ENCODE measurements around the gene ABCC1. TPM values are rescaled to one million over a fixed set of nuclear protein-coding genes. Genes with fewer than 3 reads are reported as not detected.
"Not testable (repeated sequence)": the region's sequence is repeated elsewhere in the genome, so short reads cannot be mapped to it uniquely, and the experiment has no call there.

Gene ABCC1
- total RNA-seq: 95.7 and 99.4 TPM in 2 replicates

DNA sequence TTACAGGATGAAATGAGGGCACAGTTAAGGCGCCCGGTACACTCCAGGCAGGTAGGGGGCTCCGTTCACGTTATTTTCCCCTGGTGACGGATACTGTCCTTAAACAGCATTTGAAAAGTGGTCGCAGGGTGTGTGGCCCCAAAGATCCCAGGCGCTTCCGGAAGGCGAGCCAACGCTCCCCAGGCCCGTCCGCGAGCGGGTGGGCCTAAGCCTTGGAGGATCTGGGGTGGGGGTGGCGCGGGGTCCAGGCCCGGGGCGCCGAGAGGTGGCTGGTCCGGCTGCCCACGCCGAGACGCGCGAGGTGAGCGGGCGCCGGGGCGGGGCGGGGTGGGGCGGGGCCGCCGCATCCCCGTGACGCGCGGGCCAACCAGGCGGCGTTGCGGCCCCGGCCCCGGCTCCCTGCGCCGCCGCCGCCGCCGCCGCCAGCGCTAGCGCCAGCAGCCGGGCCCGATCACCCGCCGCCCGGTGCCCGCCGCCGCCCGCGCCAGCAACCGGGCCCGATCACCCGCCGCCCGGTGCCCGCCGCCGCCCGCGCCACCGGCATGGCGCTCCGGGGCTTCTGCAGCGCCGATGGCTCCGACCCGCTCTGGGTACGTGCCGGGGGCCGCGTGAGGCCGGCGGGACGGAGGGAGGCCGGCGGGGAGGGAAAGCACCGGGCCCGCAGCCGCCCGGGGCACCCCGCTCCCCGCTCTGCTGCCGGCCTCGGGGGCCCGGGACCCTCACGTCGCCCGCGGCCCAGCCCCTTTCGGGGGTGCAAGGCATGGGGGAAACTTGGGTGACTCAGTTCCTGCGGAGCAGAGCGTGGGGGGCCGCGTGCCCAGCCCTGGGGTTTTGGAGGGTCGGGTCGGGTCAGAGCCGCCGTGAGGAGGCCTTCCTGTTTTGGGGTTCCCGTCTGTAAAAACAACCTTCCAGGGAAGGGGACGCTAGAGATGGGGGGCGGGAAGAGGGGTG lies at the start of gene ABCC1:
Gene ABCC1, plus strand, starts transcription at position 407 of the 951 bp plus-strand sequence. Its CDS starts 136 bp downstream, at position 543.
- H3K4me1 Mint-ChIP-seq (ENCODE audit: low read depth): peaks cover 37% of the 10 kb centered on the region
- intact Hi-C loops (cut with micrococcal nuclease): loop anchor here (1.0 to 10.0 kb wide), 5 partner anchors 12 to 78 kb away; partner anchors contain the start of gene CEP20
- DNase-seq (ENCODE audit: low spot score): peak; percentile 36
- peak within 1 kb of the TSS; percentile 100 for H3K27ac Mint-ChIP-seq
- peaks cover 36% of the 10 kb centered on the region for H3K36me3 Mint-ChIP-seq (ENCODE audit: low read depth)
- peak within 1 kb of the TSS; percentile 99 for H3K4me3 Mint-ChIP-seq (ENCODE audit: low read depth)
- no peaks in the 10 kb centered on the region for H3K27me3 Mint-ChIP-seq (ENCODE audit: low read depth)
- H3K9me3 Mint-ChIP-seq: no peaks in the 10 kb centered on the region

DNA sequence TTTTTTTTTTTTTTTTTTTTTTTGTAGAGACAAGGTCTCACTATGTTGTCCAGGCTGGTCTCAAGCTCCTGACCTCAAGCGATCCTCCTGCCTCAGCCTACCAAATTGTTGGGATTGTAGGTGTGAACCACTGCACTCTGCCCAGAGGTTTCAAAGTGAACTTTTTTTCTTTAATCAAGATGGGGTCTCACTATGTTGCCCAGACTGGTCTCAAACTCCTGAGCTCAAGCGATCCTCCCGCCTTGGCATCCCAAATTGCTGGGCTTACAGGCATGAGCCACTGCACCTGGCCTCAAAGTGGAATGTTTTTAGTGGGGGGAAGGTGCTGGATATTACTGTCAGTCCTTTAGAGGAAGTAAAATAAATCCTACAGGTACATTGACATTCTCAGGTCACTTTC lies 49.1 kb upstream of the ABCC1 start:
- no peaks in the 10 kb centered on the region for H3K9me3 Mint-ChIP-seq
- DNase-seq (ENCODE audit: low spot score): no peak
- no peaks in the 10 kb centered on the region for H3K27me3 Mint-ChIP-seq (ENCODE audit: low read depth)
- H3K36me3 Mint-ChIP-seq (ENCODE audit: low read depth): no peaks in the 10 kb centered on the region
- no peak overlapping the region for H3K27ac Mint-ChIP-seq
- no peak overlapping the region for H3K4me3 Mint-ChIP-seq (ENCODE audit: low read depth)
- intact Hi-C loops (cut with micrococcal nuclease): no loop called here
- H3K4me1 Mint-ChIP-seq (ENCODE audit: low read depth): peaks cover 32% of the 10 kb centered on the region

DNA sequence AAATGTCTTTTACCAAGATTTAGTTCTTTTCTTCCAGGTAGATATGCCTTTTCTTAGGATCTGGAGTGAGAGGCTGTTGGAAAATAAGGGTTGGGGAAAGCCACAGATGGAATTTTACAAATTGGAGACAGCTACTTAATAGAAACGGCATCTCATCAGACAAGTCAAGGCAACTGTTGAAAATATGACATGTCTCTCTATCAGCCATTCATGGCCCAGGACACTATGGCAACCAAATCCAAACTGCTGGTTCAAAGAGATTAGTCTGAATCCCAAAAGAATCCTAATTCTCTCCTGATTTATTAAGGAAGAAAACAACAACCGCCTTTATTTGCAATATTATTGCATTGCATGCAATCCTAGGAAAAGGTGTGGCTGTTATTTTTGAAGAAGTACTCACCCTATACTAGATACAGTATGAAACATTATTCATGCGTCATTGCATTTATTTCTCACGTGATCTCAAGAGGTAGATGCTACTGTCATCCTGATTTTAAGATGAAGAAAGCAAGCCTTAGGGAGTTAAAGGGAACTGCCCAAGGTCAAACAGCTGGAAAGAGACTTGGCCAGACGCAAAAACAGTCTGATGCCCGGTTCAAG lies 48.4 kb upstream of the ABCC1 start:
- Mint-ChIP-seq H3K4me3 (ENCODE audit: low read depth) (no peak overlapping the region), H3K27ac (no peak overlapping the region), H3K9me3 (no peaks in the 10 kb centered on the region), H3K36me3 (ENCODE audit: low read depth) (no peaks in the 10 kb centered on the region), H3K27me3 (ENCODE audit: low read depth) (no peaks in the 10 kb centered on the region), H3K4me1 (ENCODE audit: low read depth) (peaks cover 32% of the 10 kb centered on the region)
- intact Hi-C loops (cut with micrococcal nuclease): no loop called here
- DNase-seq (ENCODE audit: low spot score): no peak

DNA sequence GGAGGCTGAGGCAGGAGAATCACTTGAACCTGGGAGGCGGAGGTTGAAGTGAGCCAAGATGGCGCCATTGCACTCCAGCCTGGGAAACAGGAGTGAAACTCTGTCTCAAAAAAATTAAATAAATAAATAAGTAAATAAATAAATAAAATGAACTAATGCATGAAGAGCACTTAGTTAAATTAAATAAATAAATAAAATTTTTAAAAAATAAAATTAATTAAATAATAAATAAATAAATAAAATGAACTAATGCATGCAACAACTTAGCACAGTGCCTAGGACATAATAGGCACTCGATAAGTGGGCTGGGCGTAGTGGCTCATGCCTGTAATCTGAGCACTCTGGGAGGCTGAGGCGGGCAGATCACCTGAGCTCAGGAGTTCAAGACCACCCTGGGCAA lies 45.5 kb upstream of the ABCC1 start:
- intact Hi-C loops (cut with micrococcal nuclease): no loop called here
- H3K36me3 Mint-ChIP-seq (ENCODE audit: low read depth): no peaks in the 10 kb centered on the region
- no peak overlapping the region for H3K27ac Mint-ChIP-seq
- H3K9me3 Mint-ChIP-seq: no peaks in the 10 kb centered on the region
- no peak overlapping the region for H3K4me3 Mint-ChIP-seq (ENCODE audit: low read depth)
- H3K4me1 Mint-ChIP-seq (ENCODE audit: low read depth): peaks cover 17% of the 10 kb centered on the region
- H3K27me3 Mint-ChIP-seq (ENCODE audit: low read depth): no peaks in the 10 kb centered on the region
- no peak for DNase-seq (ENCODE audit: low spot score)

DNA sequence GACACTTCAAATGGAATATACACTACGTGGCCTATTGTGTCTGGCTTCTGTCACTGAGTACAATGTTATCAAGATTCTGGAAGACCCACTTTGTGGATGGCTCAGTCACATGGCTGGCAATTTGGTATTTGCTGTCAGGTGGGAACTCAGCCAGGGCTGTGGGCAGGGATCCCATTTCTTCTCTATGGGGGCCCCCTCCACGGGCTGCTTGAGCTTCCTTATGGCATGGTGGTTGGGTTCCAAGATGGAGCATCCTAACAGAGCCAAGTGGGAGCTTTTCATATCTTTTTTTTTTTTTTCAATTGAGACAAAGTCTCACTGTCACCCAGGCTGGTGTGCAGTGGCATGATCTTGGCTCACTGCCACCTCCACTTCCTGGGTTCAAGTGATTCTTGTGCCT lies 43.0 kb upstream of the ABCC1 start:
- Mint-ChIP-seq H3K36me3 (ENCODE audit: low read depth) (no peaks in the 10 kb centered on the region), H3K4me1 (ENCODE audit: low read depth) (peaks cover 11% of the 10 kb centered on the region), H3K9me3 (no peaks in the 10 kb centered on the region), H3K27me3 (ENCODE audit: low read depth) (no peaks in the 10 kb centered on the region), H3K27ac (no peak overlapping the region), H3K4me3 (ENCODE audit: low read depth) (no peak overlapping the region)
- intact Hi-C loops (cut with micrococcal nuclease): no loop called here
- no peak for DNase-seq (ENCODE audit: low spot score)

DNA sequence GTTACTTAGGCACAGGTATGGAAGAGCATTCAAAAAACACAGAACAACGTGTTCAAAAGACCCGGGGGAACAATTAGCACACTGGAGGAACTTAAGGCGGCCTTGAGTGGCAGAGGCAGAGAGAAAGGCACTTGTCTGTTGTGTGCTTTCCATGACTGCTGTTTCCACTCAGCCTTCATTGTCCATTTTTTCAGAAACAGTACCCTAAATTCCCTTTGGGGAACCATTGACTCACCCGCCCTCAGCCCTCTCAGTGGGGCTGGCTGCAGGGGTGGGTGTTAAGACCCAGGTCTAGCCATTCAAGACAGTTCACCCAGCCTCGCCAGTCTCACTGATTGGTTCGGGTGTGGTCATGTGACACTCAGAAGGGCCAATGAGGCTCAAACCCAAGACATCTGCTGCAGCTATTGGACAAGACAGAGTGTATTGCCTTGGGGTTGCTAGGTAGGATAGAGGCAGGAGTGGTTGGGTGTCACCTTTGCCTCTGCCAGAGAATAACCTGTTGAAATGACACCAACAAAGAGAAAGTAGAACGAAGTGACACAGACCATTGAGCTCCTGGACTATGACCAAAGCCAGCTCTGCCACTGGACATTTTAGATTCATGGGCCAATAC lies 41.4 kb upstream of the ABCC1 start:
- Mint-ChIP-seq H3K4me1 (ENCODE audit: low read depth) (peaks cover 17% of the 10 kb centered on the region), H3K4me3 (ENCODE audit: low read depth) (no peak overlapping the region), H3K9me3 (no peaks in the 10 kb centered on the region), H3K27ac (no peak overlapping the region), H3K36me3 (ENCODE audit: low read depth) (no peaks in the 10 kb centered on the region), H3K27me3 (ENCODE audit: low read depth) (no peaks in the 10 kb centered on the region)
- peak; percentile 24 for DNase-seq (ENCODE audit: low spot score)
- intact Hi-C loops (cut with micrococcal nuclease): no loop called here

DNA sequence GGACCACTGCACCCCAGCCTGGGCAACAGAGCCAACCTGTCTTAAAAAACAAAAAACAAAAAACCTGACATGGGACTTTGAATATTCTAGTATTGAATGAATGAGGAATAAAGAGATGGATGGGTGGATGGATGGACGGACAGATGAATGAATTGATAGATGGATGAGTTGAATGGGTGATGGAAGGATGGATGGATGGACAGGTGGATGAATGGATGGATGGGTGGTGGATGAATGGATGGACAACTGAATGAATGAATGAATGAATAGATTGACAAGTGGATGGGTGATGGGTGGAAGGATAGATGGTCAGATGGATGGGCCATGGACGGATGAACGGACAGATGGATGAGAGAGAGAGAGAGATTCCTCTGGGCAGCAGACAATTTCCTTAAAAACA lies 38.2 kb upstream of the ABCC1 start:
- Mint-ChIP-seq H3K36me3 (ENCODE audit: low read depth) (no peaks in the 10 kb centered on the region), H3K27ac (peak overlapping the region; percentile 48), H3K4me1 (ENCODE audit: low read depth) (peaks cover 21% of the 10 kb centered on the region), H3K9me3 (no peaks in the 10 kb centered on the region), H3K4me3 (ENCODE audit: low read depth) (no peak overlapping the region), H3K27me3 (ENCODE audit: low read depth) (no peaks in the 10 kb centered on the region)
- intact Hi-C loops (cut with micrococcal nuclease): no loop called here
- no peak for DNase-seq (ENCODE audit: low spot score)

DNA sequence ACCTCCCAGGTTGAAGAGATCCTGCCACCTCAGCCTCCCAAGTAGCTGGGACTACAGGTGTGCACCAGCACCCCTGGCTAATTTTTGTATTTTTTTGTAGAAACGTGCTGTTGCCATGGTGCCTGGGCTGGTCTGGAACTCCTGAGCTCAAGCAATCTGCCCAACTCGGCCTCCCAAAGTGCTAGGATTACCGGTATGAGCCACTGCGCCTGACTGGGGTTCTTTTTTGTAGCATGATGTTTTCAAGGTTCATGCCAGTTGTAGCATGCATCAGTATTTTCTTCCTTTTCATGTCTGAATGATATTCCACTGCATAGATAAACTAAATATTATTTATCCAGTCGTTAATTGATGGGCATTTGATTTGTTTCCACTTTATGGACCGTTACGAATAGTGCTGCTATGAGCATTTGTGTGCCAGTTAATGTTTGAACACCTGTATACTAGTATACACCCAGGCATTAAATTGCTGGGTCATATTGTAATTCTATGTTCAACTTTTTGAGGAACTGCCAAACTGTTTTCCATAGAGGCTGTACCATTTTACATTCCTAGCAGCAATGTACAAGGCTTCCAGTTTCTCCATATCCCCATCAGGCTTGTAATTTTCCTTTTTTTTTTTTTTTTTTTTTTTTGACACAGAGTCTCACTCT lies 36.2 kb upstream of the ABCC1 start:
- peak overlapping the region; percentile 64 for H3K4me3 Mint-ChIP-seq (ENCODE audit: low read depth)
- peaks cover 15% of the 10 kb centered on the region for H3K4me1 Mint-ChIP-seq (ENCODE audit: low read depth)
- no peak for DNase-seq (ENCODE audit: low spot score)
- H3K27ac Mint-ChIP-seq: peak overlapping the region; percentile 67
- no peaks in the 10 kb centered on the region for H3K27me3 Mint-ChIP-seq (ENCODE audit: low read depth)
- no peaks in the 10 kb centered on the region for H3K36me3 Mint-ChIP-seq (ENCODE audit: low read depth)
- H3K9me3 Mint-ChIP-seq: no peaks in the 10 kb centered on the region
- intact Hi-C loops (cut with micrococcal nuclease): no loop called here

DNA sequence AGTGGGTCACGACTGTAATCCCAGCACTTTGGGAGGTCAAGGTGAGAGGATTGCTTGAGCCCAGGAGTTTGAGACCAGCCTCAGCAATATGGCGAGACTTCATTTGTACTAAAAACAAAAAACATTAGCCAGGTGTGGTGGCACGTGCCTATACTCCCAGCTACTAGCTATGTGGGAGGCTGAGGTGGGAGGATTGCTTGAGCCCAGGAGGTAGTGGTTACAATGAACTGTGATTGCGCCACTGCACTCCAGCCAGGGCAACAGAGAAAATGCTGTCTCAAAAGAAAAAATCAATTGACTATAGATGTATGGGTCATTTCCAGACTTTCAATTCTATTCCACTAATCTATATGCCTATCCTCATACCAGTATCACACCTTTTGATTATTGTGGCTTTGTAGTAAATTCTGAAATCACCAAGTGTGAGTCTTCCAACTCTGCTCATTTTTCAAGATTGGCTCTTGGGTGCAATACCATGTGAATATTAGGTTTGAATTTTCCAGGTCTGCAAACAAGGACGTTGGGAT lies 33.8 kb upstream of the ABCC1 start:
- DNase-seq (ENCODE audit: low spot score): no peak
- Mint-ChIP-seq H3K36me3 (ENCODE audit: low read depth) (no peaks in the 10 kb centered on the region), H3K27ac (no peak overlapping the region), H3K4me3 (ENCODE audit: low read depth) (no peak overlapping the region), H3K4me1 (ENCODE audit: low read depth) (peaks cover 14% of the 10 kb centered on the region), H3K27me3 (ENCODE audit: low read depth) (no peaks in the 10 kb centered on the region), H3K9me3 (no peaks in the 10 kb centered on the region)
- intact Hi-C loops (cut with micrococcal nuclease): no loop called here

DNA sequence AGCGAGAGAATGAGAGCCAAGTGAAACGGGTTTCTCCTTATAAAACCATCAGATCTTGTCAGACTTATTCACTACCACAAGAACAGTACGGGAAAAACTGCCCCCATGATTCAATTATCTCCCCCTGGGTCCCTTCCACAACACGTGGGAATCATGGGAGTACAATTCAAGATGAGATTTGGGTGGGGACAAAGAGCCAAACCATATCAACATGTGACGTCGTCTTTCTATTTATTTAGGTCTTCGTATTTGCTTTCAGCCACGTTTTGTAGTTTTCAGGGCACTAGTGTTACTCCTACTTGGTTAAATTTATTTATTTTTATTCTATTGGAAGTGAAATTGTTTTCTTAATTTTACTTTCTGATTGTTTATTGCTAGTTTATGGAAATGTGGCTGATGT lies 33.1 kb upstream of the ABCC1 start:
- DNase-seq (ENCODE audit: low spot score): no peak
- peaks cover 12% of the 10 kb centered on the region for H3K4me1 Mint-ChIP-seq (ENCODE audit: low read depth)
- no peaks in the 10 kb centered on the region for H3K9me3 Mint-ChIP-seq
- H3K27ac Mint-ChIP-seq: no peak overlapping the region
- no peaks in the 10 kb centered on the region for H3K36me3 Mint-ChIP-seq (ENCODE audit: low read depth)
- no peaks in the 10 kb centered on the region for H3K27me3 Mint-ChIP-seq (ENCODE audit: low read depth)
- intact Hi-C loops (cut with micrococcal nuclease): no loop called here
- no peak overlapping the region for H3K4me3 Mint-ChIP-seq (ENCODE audit: low read depth)

DNA sequence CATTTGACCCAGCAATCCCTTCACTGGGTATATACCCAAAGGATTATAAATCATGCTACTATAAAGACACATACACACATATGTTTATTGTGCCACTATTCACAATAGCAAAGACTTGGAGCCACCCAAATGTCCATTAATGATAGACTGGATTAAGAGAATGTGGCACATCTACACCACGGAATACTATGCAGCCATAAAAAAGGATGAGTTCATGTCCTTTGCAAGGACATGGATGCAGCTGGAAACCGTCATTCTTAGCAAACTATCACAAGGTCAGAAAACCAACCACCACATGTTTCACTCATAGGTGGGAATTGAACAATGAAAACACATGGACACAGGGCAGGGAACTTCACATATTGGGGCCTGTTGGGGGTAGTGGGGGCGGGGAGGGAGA lies 31.1 kb upstream of the ABCC1 start:
- H3K27ac Mint-ChIP-seq; H3K27me3 Mint-ChIP-seq (ENCODE audit: low read depth); H3K9me3 Mint-ChIP-seq; intact Hi-C loops (cut with micrococcal nuclease); DNase-seq (ENCODE audit: low spot score); H3K4me1 Mint-ChIP-seq (ENCODE audit: low read depth); H3K36me3 Mint-ChIP-seq (ENCODE audit: low read depth); H3K4me3 Mint-ChIP-seq (ENCODE audit: low read depth): not testable (repeated sequence)

DNA sequence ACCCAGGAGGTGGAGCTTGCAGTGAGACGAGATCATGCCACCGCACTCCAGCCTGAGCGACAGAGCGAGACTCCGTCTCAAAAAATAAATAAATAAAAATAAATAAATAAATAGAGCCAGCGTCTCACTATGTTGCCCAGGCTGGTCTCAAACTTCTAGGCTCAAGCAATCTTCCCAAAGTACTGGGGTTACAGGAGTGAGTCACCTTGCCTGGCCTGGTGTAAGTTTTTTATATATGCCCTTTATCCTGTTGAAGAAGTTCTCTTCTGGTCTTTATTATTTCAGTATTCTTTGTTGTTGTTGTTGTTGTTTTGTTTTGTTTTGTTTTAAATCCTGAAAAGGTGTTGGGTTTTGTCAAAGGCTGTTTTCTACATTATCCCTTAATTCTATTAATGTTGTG lies 30.1 kb upstream of the ABCC1 start:
- H3K27me3 Mint-ChIP-seq (ENCODE audit: low read depth): no peaks in the 10 kb centered on the region
- H3K4me3 Mint-ChIP-seq (ENCODE audit: low read depth): no peak overlapping the region
- DNase-seq (ENCODE audit: low spot score): no peak
- intact Hi-C loops (cut with micrococcal nuclease): no loop called here
- no peak overlapping the region for H3K27ac Mint-ChIP-seq
- no peaks in the 10 kb centered on the region for H3K4me1 Mint-ChIP-seq (ENCODE audit: low read depth)
- H3K9me3 Mint-ChIP-seq: no peaks in the 10 kb centered on the region
- no peaks in the 10 kb centered on the region for H3K36me3 Mint-ChIP-seq (ENCODE audit: low read depth)

Data from activated T-helper 2 cell treated with anti-CD3 and anti-CD28 coated beads, Interferon-gamma antibody, Interleukin-2, Interleukin-4, amounts not matched to agents 10 μg/mL and 5 μg/mL and 100 μg/mL, durations not matched to agents 14 hours and 24 hours and 36 hours (primary cell).